ENCODE measurements around the gene ISG15. TPM values are rescaled to one million over a fixed set of nuclear protein-coding genes. Genes with fewer than 3 reads are reported as not detected.
"Not testable (repeated sequence)": the region's sequence is repeated elsewhere in the genome, so short reads cannot be mapped to it uniquely, and the experiment has no call there.

ISG15 gene
- total RNA-seq, 1 donor from 2014 or later = 13.7 TPM

DNA sequence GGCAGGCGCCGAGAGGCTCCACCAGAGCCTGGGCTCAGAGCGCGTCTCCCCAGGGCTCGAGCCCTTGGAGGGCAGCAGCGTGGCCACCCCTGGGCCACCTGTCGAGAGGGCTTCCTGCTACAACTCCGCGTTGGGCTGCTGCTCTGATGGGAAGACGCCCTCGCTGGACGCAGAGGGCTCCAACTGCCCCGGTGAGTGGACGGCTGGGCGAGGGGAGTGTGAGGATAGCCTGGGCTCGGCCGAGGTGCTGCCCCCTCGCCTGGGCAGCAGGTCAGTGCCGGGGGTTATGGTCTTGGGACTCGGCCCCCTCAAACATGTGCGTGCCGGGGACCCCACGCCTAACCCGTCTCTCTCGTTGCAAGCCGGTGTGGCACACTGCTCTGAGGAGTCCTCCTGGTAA is 33.5 kb downstream of the ISG15 start:
- DNase-seq = no peak

GRCh38 chr1:1047407-1047806 is 34.1 kb downstream of the ISG15 start:
- DNase-seq = no peak

DNA sequence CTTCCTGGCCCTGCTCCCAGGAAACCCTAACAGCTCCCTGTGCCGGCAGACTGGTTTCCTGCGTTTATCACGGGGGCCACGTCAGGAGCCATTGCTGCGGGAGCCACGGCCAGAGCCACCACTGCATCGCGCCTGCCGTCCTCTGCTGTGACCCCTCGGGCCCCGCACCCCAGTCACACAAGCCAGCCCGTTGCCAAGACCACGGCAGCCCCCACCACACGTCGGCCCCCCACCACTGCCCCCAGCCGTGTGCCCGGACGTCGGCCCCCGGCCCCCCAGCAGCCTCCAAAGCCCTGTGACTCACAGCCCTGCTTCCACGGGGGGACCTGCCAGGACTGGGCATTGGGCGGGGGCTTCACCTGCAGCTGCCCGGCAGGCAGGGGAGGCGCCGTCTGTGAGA is 34.7 kb downstream of the ISG15 start:
- no peak for DNase-seq

DNA sequence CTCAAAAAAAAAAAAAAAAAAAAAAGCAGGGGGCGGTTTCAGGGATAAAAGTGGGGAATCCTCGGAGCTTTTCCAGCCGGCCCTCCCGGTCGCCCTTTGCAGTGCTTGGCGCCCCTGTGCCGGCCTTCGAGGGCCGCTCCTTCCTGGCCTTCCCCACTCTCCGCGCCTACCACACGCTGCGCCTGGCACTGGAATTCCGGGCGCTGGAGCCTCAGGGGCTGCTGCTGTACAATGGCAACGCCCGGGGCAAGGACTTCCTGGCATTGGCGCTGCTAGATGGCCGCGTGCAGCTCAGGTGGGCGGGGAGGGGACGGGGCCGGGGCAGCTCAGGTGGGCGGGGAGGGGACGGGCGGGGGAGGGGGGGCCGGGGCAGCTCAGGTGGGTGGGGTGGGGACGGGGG is 35.5 kb downstream of the ISG15 start:
- no peak for DNase-seq

DNA sequence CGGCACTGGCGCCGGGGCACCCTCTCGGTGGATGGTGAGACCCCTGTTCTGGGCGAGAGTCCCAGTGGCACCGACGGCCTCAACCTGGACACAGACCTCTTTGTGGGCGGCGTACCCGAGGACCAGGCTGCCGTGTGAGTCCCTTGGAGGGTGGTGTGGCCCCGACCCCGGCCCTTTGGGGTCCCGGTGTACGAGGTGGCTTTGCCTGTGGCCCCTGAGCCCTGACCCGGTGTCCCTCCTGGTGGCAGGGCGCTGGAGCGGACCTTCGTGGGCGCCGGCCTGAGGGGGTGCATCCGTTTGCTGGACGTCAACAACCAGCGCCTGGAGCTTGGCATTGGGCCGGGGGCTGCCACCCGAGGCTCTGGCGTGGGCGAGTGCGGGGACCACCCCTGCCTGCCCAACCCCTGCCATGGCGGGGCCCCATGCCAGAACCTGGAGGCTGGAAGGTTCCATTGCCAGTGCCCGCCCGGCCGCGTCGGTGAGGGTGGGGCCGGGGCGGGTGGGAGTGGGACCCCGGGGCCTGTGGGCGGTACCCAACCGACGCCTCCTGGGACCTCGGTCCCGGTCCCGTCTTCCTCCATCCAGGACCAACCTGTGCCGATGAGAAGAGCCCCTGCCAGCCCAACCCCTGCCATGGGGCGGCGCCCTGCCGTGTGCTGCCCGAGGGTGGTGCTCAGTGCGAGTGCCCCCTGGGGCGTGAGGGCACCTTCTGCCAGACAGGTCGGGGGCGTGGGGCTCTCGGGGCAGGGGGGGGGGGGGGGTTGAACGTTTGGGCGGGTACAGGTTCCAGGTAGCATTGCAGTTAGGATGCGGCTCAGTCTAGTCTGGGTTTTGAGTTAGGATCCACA is 36.2 kb downstream of the ISG15 start:
- DNase-seq = no peak

DNA sequence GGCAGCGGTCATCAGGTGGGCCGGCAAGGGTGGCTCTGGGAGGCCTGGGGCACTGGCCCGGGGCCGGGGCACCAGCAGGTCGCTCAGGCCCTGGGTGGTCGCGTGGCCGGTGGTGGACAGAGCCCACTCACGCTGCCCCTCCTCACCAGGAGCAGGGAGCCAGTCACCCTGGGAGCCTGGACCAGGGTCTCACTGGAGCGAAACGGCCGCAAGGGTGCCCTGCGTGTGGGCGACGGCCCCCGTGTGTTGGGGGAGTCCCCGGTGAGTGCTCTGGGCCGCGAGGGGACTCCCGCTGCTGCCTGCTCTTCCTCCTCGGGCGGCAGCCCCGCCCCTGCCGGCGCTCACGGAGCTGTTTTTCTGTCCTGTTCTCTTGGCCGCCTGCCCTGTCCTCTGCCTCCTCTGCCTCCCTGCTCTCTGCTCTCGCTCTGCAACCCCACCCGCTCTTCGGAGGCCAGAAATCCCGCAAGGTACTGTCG is 37.3 kb downstream of the ISG15 start:
- no peak for DNase-seq

- no peak for DNase-seq
Observed at GRCh38 chr1:1051127-1051810, 38.0 kb downstream of the ISG15 start.

GRCh38 chr1:1052003-1052840 is 38.9 kb downstream of the ISG15 start:
- no peak for DNase-seq

- no peak for DNase-seq
Observed at GRCh38 chr1:1053022-1053421, 39.7 kb downstream of the ISG15 start.

DNA sequence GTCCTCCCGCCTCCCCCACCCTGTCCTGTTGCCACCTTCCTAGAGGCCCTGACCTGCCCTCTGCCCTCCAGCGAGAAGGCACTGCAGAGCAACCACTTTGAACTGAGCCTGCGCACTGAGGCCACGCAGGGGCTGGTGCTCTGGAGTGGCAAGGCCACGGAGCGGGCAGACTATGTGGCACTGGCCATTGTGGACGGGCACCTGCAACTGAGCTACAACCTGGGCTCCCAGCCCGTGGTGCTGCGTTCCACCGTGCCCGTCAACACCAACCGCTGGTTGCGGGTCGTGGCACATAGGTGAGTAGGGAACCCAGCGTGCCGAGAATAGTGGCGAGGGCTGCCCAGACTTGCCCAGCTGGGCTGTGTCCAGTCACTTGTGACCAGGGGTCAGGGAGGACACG is 40.4 kb downstream of the ISG15 start:
- DNase-seq = no peak

GRCh38 chr1:1054099-1054700 is 40.9 kb downstream of the ISG15 start:
- no peak for DNase-seq

DNA sequence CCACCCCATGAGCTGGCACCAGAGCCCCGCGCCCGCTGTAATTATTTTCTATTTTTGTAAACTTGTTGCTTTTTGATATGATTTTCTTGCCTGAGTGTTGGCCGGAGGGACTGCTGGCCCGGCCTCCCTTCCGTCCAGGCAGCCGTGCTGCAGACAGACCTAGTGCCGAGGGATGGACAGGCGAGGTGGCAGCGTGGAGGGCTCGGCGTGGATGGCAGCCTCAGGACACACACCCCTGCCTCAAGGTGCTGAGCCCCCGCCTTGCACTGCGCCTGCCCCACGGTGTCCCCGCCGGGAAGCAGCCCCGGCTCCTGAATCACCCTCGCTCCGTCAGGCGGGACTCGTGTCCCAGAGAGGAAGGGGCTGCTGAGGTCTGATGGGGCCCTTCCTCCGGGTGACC is 41.7 kb downstream of the ISG15 start:
- no peak for DNase-seq

DNA sequence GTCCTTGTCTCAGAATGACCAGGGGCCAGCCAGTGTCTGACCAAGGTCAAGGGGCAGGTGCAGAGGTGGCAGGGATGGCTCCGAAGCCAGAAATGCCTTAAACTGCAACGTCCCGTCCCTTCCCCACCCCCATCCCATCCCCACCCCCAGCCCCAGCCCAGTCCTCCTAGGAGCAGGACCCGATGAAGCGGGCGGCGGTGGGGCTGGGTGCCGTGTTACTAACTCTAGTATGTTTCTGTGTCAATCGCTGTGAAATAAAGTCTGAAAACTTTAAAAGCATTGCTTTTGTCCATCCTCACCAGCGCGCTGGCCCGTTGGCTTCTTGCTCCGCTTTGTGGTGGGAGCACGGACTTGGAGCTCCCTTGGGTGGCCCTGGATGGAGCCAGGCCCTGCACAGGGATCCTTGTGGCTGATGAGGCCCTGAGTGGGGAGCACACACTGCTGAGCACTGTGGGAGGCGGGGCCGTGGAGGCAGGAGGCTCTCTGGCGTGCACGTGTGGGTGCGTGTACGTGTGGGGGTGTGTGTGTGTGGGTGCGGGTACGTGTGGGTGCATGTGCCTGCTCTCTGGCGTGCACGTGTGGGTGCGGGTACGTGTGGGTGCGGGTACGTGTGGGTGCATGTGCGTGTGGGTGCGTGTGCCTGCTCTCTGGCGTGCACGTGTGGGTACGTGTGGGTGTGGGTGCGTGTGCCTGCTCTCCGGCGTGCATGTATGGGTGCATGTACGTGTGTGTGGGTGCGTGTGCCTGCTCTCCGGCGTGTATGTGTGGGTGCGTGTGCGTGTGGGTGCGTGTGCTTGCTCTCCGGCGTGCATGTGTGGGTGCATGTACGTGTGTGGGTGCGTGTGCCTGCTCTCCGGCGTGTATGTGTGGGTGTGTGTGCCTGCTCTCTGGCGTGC is 42.8 kb downstream of the ISG15 start:
- no peak for DNase-seq

DNA sequence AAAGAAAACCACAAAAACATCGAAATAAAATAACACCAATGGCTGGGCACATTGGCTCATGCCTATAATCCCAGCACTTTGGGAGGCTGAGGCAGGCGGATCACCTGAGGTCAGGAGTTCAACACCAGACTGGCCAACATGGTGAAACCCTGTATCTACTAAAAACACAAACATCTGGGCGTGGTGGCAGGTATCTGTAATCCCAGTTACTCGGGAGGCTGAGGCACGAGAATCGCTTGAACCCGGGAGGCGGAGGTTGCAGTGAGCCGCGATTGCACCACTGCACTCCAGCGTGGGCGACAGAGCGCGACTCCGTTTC is 44.4 kb downstream of the ISG15 start:
- not testable (repeated sequence) for DNase-seq

DNA sequence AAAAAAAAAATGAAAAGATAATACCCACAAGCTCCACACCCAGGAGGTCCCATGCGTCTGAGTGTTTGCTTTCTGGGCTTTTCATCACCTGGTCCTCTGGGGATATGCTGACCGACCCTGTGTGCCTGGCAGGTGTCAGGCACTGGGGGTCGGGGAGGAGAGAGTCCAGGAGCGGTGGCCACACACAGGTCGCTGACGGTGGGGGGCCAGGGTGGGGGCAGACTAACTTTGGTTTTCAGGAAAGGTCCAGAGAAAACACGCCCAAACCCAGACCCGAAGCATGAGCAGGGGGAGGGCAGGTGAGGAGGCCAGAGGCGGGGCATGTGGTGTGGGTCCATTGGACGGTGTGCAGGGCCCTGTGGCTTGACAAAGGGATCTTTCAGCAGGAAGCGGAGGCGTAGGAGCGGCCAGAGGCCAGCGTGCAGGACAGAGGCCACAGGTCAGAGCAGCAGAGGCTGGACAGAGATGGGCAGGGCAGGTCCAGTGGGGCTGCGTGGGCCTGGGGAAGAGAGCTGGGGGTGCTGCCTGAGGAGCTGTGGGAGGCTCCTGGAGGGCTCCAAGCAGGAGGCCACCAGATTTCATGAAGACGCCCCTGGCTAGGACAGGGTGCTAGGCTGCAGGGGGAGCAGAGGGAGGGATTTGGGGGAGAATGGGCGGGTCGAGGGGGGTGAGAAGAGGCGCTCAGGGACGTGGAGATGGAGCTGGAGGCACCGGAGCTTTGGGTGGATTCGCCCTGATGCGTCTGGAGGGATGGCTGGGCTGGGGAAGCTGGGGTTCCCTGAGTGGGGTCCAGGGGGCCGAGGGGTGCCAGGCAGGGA is 45.0 kb downstream of the ISG15 start:
- no peak for DNase-seq

- DNase-seq = no peak
Observed at GRCh38 chr1:1058921-1059493, 45.7 kb downstream of the ISG15 start.

- no peak for DNase-seq
Observed at GRCh38 chr1:1059494-1060280, 46.4 kb downstream of the ISG15 start.

GRCh38 chr1:1060281-1061000 is 47.1 kb downstream of the ISG15 start:
- no peak for DNase-seq
